H1 (cell line): ENCODE results near the gene VPS9D1. TPM values are rescaled to one million over a fixed set of nuclear protein-coding genes. Genes with fewer than 3 reads are reported as not detected.

Experiments used
- CTCF ChIA-PET: fragments of 300-600 bp; sonication (Branson Sonifier 250); formaldehyde crosslinking; loops from one replicate; lab custom pipeline; 2021; ENCODE audit not compliant: partially characterized antibody; lab: Charles Lee
- POLR2A ChIA-PET: fragments of 300-600 bp; sonication (Branson Sonifier 250); formaldehyde crosslinking; loops from one replicate; lab custom pipeline; 2021; ENCODE audit warnings: inconsistent platforms; ENCODE audit not compliant: partially characterized antibody; lab: Charles Lee
- DNase-seq, 2 experiments: peaks; one replicate each; pipeline versions ENCODE4 v3.0.0 to v3.0.0-alpha.2; 2010 to 2022; ENCODE audit warnings: low spot score in 2 of 2, low read depth in 1 of 2, mixed read lengths in 1 of 2
- FAIRE-seq: peaks from 2 replicates; lab custom pipeline; 2011; peaks lifted over from hg19 to GRCh38; lab: Jason Lieb, UNC
- H2AFZ ChIP-seq: 2 replicates; pipeline ENCODE4 v1.8.1; 2012; ENCODE audit warnings: low read length, inconsistent platforms
- H2AK5ac ChIP-seq: 2 replicates; pipeline ENCODE4 v1.6.1; 2013; ENCODE audit warnings: low read depth, low read length
- H2BK120ac ChIP-seq: replicated peaks from 2 replicates; pipeline ENCODE3; 2013; ENCODE audit warnings: low read depth, low read length, inconsistent platforms
- H2BK12ac ChIP-seq: 2 replicates; pipeline ENCODE4 v1.6.1; 2013; ENCODE audit warnings: low read depth, low read length
- H2BK15ac ChIP-seq: 2 replicates; pipeline ENCODE4 v1.6.1; 2013; ENCODE audit warnings: low read length
- H2BK20ac ChIP-seq: 2 replicates; pipeline ENCODE4 v1.6.1; 2013; ENCODE audit warnings: low read length
- H2BK5ac ChIP-seq: 2 replicates; pipeline ENCODE4 v1.6.1; 2013; ENCODE audit warnings: low read depth, low read length
- H3K14ac ChIP-seq: 2 replicates; pipeline ENCODE4 v1.6.1; 2013; ENCODE audit warnings: inconsistent platforms; ENCODE audit not compliant: insufficient read length
- H3K18ac ChIP-seq: 2 replicates; pipeline ENCODE4 v1.6.1; 2013; ENCODE audit warnings: low read length; ENCODE audit errors: extremely low read depth
- H3K23ac ChIP-seq: 2 replicates; pipeline ENCODE4 v1.6.1; 2013; ENCODE audit warnings: inconsistent platforms; ENCODE audit not compliant: insufficient read length
- H3K23me2 ChIP-seq: 2 replicates; pipeline ENCODE4 v1.6.1; 2013; ENCODE audit warnings: low read depth, low read length
- H3K27ac ChIP-seq: 2 replicates; pipeline ENCODE4 v1.6.1; 2011; ENCODE audit warnings: low read depth, low read length, inconsistent platforms
- H3K27me3 ChIP-seq, 4 experiments: replicated peaks in 1 of 4; 1 replicate in 1 of 4; 2 replicates in 3 of 4; pipeline versions ENCODE4 v1.6.1 to v1.8.1; 2011 to 2013; ENCODE audit warnings: low read length in 3 of 4, mild to moderate bottlenecking in 3 of 4, inconsistent platforms in 2 of 4, mixed read lengths in 2 of 4, moderate library complexity in 1 of 4; ENCODE audit not compliant: control insufficient read depth in 3 of 4, insufficient read depth in 3 of 4; ENCODE audit errors: extremely low read depth in 1 of 4
- H3K36me3 ChIP-seq, 4 experiments: 2 replicates each; pipeline versions ENCODE4 v1.6.1 to v1.8.1; 2011 to 2013; ENCODE audit warnings: mild to moderate bottlenecking in 4 of 4, low read length in 3 of 4, moderate library complexity in 2 of 4, control low read depth in 1 of 4, inconsistent platforms in 1 of 4; ENCODE audit not compliant: insufficient read depth in 4 of 4, control insufficient read depth in 2 of 4
- H3K4ac ChIP-seq: replicated peaks from 2 replicates; pipeline ENCODE3; 2013; ENCODE audit warnings: low read length, low read depth, mixed read lengths, inconsistent platforms; ENCODE audit not compliant: insufficient read length
- H3K4me1 ChIP-seq, 4 experiments: replicated peaks in 1 of 4; 1 replicate in 1 of 4; 2 replicates in 3 of 4; pipeline versions ENCODE4 v1.6.1 to v1.8.1; 2011 to 2013; ENCODE audit warnings: low read length in 3 of 4, inconsistent platforms in 2 of 4, mixed read lengths in 1 of 4; ENCODE audit not compliant: insufficient read depth in 4 of 4, control insufficient read depth in 3 of 4
- H3K4me2 ChIP-seq, 2 experiments: 2 replicates each; pipeline versions ENCODE4 v1.6.1 to v1.8.1; 2011 to 2013; ENCODE audit warnings: low read depth in 2 of 2, low read length in 2 of 2, control low read depth in 1 of 2, inconsistent platforms in 1 of 2, mild to moderate bottlenecking in 1 of 2; ENCODE audit not compliant: insufficient read depth in 1 of 2
- H3K4me3 ChIP-seq, 4 experiments: fragments of 200-600, 300-600 bp in 1 of 4; sonication (generic), shearing (Covaris generic), sonication (Bioruptor Twin) in 1 of 4; 2 replicates each; pipeline versions ENCODE4 v1.5.1 to v1.8.1; 2011 to 2016; ENCODE audit warnings: low read length in 4 of 4, low read depth in 3 of 4, control low read depth in 2 of 4, inconsistent platforms in 2 of 4, mild to moderate bottlenecking in 2 of 4, mixed read lengths in 1 of 4, moderate library complexity in 1 of 4; ENCODE audit not compliant: insufficient read depth in 2 of 4; ENCODE audit errors: extremely low read depth in 1 of 4
- H3K56ac ChIP-seq: replicated peaks from 2 replicates; pipeline ENCODE3; 2013; ENCODE audit warnings: low read depth, mild to moderate bottlenecking, mixed read lengths, low read length, inconsistent platforms; ENCODE audit not compliant: insufficient read length
- H3K79me1 ChIP-seq: 2 replicates; pipeline ENCODE4 v1.6.1; 2013; ENCODE audit warnings: low read depth, low read length, control low read depth
- H3K79me2 ChIP-seq, 2 experiments: 2 replicates each; pipeline versions ENCODE4 v1.6.1 to v1.8.1; 2012 to 2013; ENCODE audit warnings: low read length in 2 of 2, mild to moderate bottlenecking in 2 of 2, inconsistent platforms in 1 of 2; ENCODE audit not compliant: insufficient read depth in 2 of 2, control insufficient read depth in 1 of 2
- H3K9ac ChIP-seq, 4 experiments: replicated peaks in 1 of 4; 1 replicate in 1 of 4; 2 replicates in 3 of 4; pipeline versions ENCODE4 v1.6.1 to v1.8.1; 2011 to 2013; ENCODE audit warnings: low read depth in 3 of 4, low read length in 3 of 4, control low read depth in 2 of 4, mild to moderate bottlenecking in 2 of 4, moderate library complexity in 2 of 4, inconsistent platforms in 1 of 4; ENCODE audit errors: extremely low read depth in 1 of 4
- H3K9me3 ChIP-seq, 2 experiments: 2 replicates each; pipeline versions ENCODE4 v1.6.1 to v1.8.1; 2012 to 2013; ENCODE audit warnings: mild to moderate bottlenecking in 2 of 2, moderate library complexity in 2 of 2, control low read depth in 1 of 2, inconsistent platforms in 1 of 2, low read depth in 1 of 2, low read length in 1 of 2, mixed read lengths in 1 of 2; ENCODE audit not compliant: insufficient read depth in 2 of 2
- H4K20me1 ChIP-seq, 2 experiments: replicated peaks in 1 of 2; 2 replicates each; pipeline versions ENCODE3 to v1.8.1; 2011 to 2013; ENCODE audit warnings: inconsistent platforms in 2 of 2, low read length in 2 of 2, mild to moderate bottlenecking in 1 of 2; ENCODE audit not compliant: insufficient read depth in 2 of 2, control insufficient read depth in 1 of 2
- H4K5ac ChIP-seq: 2 replicates; pipeline ENCODE4 v1.6.1; 2013; ENCODE audit warnings: low read length, low read depth, mixed read lengths, inconsistent platforms; ENCODE audit not compliant: insufficient read length
- H4K8ac ChIP-seq: 2 replicates; pipeline ENCODE4 v1.8.0; 2013; ENCODE audit warnings: mild to moderate bottlenecking, moderate library complexity, low read length, inconsistent platforms; ENCODE audit not compliant: insufficient read depth; ENCODE audit errors: extremely low read depth
- H4K91ac ChIP-seq: replicated peaks from 2 replicates; pipeline ENCODE3; 2013; ENCODE audit warnings: low read length, mixed read lengths, inconsistent platforms; ENCODE audit not compliant: insufficient read length
- BACH1 ChIP-seq: IDR thresholded peaks from 2 replicates; pipeline ENCODE4 v1.6.1; 2012; ENCODE audit warnings: low read length, improper control_type of control experiment
- CTBP2 ChIP-seq: IDR thresholded peaks from 2 replicates; pipeline ENCODE4 v1.7.0; 2011; ENCODE audit warnings: borderline replicate concordance, mild to moderate bottlenecking, moderate library complexity, mixed read lengths, low read length; ENCODE audit not compliant: insufficient read depth, insufficient read length
- POU5F1 ChIP-seq: IDR thresholded peaks from 2 replicates; pipeline ENCODE4 v1.6.1; 2011; ENCODE audit warnings: low read depth, mild to moderate bottlenecking, low read length, moderate library complexity
- TAF1 ChIP-seq: IDR thresholded peaks from 2 replicates; pipeline ENCODE4 v1.6.1; 2011; ENCODE audit warnings: mild to moderate bottlenecking, low read depth, low read length
- TAF7 ChIP-seq: optimal IDR thresholded peaks from 2 replicates; pipeline ENCODE3; 2011; ENCODE audit warnings: low read depth, mild to moderate bottlenecking, inconsistent platforms, low read length, moderate library complexity, borderline replicate concordance
- TCF12 ChIP-seq: IDR thresholded peaks from 2 replicates; pipeline ENCODE4 v1.6.1; 2011; ENCODE audit warnings: low read depth, mild to moderate bottlenecking, low read length
- WGBS, 2 experiments: shearing (Covaris generic) in 1 of 2; methylation state at CpG; one replicate each; pipeline versions ENCODE4 v1.1.6 to v1.1.7; 2013 to 2015; ENCODE audit warnings: low lambda C conversion rate in 2 of 2, mixed read lengths in 2 of 2, inconsistent platforms in 1 of 2, low coverage in 1 of 2, missing lambda C conversion rate in 1 of 2; ENCODE audit not compliant: insufficient replicate concordance in 2 of 2, insufficient coverage in 1 of 2, insufficient read length in 1 of 2; ENCODE audit errors: extremely low coverage in 1 of 2, missing lambda C conversion rate in 1 of 2; 5-methylcytosine and 5-hydroxymethylcytosine counted together
- polyA plus RNA-seq, 7 experiments: library from polyadenylated mRNA; depleted of rRNA in 3 of 7; stranded (reverse) in 5 of 7; unstranded in 2 of 7; fragments of >200 nt in 5 of 7; fragments of 200-250 nt in 2 of 7; gene quantifications; 1 replicate in 5 of 7; 2 replicates in 1 of 7; 4 replicates in 1 of 7; pipeline versions ENCODE4 v1.2.1 to v1.2.3, GENCODE V29; 2011 to 2013; ENCODE audit warnings: missing spikeins in 2 of 7, mixed read lengths in 2 of 7
- total RNA-seq: library from RNA; stranded (reverse); fragmentation: NEBNext Ultra II Directional; extraction: Animal tissue kit (Norgen Biotek cat#: 25700); gene quantifications from 2 replicates; pipeline ENCODE4 v1.2.1, GENCODE V29; 2021

The VPS9D1 gene
- total and polyA plus RNA-seq, 2 of the 8 experiments (the other 6 are each of a cell fraction or from before 2014, with no cell fraction given) = 2.9 to 5.4 TPM

DNA sequence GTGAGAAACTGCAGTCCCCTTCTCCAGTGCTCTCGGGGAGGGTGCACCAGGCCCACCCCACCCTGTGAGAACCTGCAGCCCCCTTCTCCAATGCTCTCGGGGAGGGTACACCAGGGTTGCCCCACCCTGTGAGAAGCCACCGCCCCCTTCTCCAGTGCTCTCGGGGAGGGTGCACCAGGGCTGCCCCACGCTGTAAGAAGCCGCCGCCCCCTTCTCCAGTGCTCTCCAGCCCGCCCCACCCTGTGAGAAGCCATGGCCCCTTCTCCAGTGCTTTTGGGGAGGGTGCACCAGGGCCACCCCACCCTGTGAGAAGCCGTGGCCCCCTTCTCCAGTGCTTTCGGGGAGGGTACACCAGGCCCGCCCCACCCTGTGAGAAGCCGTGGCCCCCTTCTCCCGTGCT is 50.9 kb downstream of the VPS9D1 start:
- no peaks in the 10 kb centered on the region for H3K23me2 ChIP-seq
- H4K20me1 ChIP-seq = peaks cover 0 to 2% of the 10 kb centered on the region in 2 experiments
- H2BK5ac ChIP-seq = no peak overlapping the region
- peaks cover 0 to 4% (median 0%) of the 10 kb centered on the region in 4 experiments; a peak in 1 of 8 replicates for H3K36me3 ChIP-seq
- ChIA-PET CTCF (interaction anchor here (0.8 to 1.9 kb wide), 4 partner anchors 30 to 227 kb away, joined by 3 to 11 read pairs (median 6); no protein-coding TSS in a partner anchor), POLR2A (interaction anchor here (0.6 kb wide), 1 partner anchor 19 kb away, joined by 3 read pairs; no protein-coding TSS in a partner anchor)
- no peak overlapping the region for H2AFZ ChIP-seq
- no peak overlapping the region for H4K8ac ChIP-seq
- FAIRE-seq = no peak
- no peak overlapping the region for H3K14ac ChIP-seq
- no peaks in the 10 kb centered on the region for H3K79me1 ChIP-seq
- H3K79me2 ChIP-seq = no peaks in the 10 kb centered on the region
- no peak overlapping the region for H2AK5ac ChIP-seq
- no peak overlapping the region for H2BK120ac ChIP-seq
- no peak overlapping the region for H3K18ac ChIP-seq
- no peak overlapping the region for H3K23ac ChIP-seq
- H3K27me3 ChIP-seq = no peaks in the 10 kb centered on the region
- no peak for DNase-seq
- H4K91ac ChIP-seq = no peak overlapping the region
- no peak overlapping the region for H3K4me3 ChIP-seq
- no peak overlapping the region for H4K5ac ChIP-seq
- no peak overlapping the region for H2BK15ac ChIP-seq
- H3K4me1 ChIP-seq = no peaks in the 10 kb centered on the region
- H3K9me3 ChIP-seq = peaks cover 9 to 12% of the 10 kb centered on the region in 2 experiments
- WGBS, 2 experiments = 86% methylated on average over 4 of the region's 13 CpGs; no CpG with 5 or more reads in 1 of the 2 experiments
- H3K4me2 ChIP-seq = no peak overlapping the region
- H2BK12ac ChIP-seq = no peak overlapping the region
- TF ChIP-seq POU5F1 (no peak), CTBP2 (no peak), BACH1 (no peak), TAF1 (no peak), TCF12 (no peak), TAF7 (no peak)
- no peak overlapping the region for H3K56ac ChIP-seq
- no peak overlapping the region for H2BK20ac ChIP-seq
- no peak overlapping the region for H3K27ac ChIP-seq
- H3K9ac ChIP-seq = no peak overlapping the region
- H3K4ac ChIP-seq = no peak overlapping the region
